Measurements from ENCODE around the gene CDK6.

The CDK6 gene

DNA sequence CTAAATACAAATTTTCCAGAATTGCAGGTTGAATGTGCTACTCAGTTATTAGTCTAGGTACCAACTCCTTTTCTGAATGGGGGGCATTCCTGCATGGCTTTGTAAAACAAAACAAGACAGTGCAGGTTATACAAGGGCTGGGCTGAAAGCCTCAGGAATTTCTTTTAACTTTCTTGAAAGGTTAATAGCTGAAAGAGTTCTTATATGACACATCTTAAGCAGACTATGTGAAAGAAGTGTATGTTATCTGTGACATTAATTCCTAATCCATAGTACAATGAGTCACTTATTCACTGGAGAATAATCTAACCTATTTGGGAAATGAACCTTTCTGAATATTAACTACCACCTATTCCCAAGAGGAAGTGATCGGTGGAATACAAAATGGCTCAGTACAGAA lies 130.5 kb downstream of the CDK6 start:
- FAIRE-seq, result no peak

DNA sequence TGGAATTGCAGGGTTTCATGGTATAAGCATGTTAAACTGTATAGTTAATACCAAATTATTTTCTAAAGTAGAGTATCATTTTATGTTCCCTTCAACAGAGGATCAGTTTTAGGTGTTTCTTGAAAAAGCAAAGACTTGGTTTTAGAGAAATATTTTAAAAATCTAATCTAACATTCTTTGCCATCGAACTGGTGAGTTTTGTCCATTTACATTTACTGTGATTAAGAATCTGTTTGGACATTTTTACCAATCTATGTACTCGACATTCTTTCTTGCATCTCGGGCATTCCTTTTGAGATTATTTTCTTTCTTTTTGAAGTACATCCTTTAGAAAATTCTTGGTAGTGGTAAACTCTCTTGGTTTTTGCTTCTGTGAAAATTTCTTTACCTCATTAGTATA lies 131.5 kb downstream of the CDK6 start:
- no peak for FAIRE-seq

DNA sequence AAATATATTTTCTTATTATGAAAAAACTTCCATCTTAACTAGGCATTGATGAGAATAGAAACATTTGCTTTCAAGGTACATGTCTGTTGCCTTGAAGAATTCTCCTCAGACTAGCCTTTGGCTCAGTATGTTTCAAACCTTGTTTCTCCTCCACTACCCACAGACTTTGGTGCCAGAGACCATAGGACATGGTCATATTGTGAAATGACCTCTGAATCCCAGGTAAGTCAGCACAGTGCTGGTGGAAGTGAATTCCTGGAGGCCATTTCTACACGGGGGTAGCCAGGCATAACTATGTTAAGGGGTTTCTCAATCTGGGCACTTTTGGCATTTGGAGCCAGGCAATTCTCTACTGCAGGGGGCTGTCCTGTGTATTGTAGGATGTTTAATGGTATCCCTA lies 133.8 kb downstream of the CDK6 start:
- no peak for FAIRE-seq

DNA sequence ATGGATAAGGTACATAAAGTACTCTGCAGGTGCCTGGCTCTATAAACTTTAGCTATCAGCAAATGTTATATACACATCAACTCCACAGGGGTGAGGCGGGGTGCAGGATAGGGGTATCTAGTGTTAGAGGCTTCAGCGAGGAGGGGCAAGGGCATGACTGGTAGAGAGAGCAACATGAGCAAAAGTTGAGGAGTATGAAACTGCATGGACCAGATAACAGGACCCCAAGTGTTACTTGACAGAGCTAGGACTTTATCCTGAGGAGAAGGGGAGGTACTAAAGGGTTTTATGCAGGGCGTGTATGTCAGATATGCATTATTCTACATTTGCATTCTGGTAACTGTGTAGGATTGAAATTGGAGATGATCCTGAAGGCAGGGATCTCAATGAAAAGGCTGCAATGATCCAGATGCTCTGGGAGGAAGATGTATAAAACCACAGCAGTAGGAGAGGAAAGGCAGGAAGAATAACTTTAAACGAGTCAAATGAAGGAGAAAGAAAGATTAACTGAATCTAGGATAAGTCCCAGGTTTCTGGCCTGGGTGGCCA lies 136.3 kb downstream of the CDK6 start:
- no peak for FAIRE-seq

DNA sequence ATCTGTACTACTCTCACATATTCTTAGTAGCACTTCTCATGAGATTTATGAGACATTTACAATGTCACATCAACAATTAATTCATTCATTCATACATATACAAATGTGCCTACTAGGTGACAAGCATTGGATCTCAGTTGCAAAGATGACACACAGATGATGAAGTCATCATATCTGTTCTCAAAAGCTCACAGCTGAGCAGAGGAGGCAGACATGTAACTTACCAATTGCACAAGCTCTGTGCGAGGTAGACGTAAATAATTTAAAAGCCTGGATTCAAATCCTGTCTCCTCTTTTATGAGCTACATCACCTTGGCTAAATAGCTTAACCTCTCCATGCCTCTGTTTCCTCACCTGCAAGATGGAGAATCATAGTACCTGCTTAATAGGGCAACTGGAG lies 136.8 kb downstream of the CDK6 start:
- FAIRE-seq, result no peak

DNA sequence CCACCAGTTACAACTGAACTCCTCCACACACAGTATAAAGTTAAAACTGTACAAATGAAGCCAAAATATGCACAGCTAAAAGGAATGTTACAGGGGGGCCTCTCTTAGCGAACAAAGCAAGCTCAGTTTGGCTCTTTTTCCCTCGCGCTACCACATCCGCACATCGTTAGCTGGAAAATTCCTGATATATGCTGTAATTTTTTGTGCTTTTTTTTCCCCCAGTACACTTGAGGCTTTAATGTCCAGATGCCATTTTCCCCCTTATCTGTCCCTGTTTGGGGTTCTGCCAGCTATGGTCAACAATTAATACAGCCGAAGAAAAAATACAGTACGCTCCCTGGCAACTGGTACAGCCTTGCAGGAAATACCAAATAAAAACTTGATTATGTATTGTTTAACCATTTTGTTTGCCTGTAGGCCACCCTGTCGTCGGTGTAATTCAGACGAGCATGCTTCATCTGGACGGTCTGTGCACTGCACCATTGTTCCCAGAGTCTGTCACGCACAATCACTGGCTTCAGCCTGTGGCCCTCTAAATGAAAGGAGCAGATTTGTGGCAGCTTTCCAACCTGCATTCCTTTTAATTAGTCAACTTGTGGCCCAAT lies 138.0 kb downstream of the CDK6 start:
- FAIRE-seq, result no peak

DNA sequence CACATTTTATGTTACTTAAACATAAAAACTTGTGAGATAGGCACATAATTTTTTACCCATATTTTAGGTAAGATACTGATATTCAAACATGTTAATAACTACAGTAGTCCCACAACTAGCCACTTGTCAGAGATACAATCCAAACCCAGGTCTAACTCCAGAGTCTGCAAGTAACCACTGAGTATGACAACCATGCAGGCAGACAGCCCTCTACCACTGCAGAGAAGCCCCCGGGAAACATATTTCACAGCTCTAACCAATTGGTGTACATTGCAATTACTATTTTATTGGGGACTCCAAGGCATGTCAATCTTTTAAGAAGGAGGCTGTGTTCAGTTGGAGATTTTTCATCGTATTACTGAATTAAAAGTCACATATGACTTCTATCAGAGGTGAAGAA lies 139.0 kb downstream of the CDK6 start:
- FAIRE-seq, result no peak

DNA sequence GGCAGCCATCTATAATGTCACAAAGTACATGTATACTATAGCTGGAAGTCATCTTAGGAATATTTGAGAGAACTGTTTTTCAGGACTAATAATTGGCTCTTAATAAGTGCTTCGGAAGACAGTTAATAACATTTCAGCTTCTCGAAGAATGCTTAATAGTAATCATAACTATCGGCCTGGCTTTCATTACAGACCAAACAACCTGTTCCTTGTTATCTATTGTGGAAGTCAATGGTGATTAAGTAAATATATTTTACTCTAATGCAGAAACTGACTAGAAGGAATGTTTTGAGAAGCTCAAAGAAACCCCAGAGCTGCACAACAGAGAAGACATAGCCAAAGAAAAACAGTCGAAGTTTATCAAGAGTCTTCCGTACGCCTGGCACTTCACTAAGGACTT lies 139.4 kb downstream of the CDK6 start:
- FAIRE-seq, result no peak

DNA sequence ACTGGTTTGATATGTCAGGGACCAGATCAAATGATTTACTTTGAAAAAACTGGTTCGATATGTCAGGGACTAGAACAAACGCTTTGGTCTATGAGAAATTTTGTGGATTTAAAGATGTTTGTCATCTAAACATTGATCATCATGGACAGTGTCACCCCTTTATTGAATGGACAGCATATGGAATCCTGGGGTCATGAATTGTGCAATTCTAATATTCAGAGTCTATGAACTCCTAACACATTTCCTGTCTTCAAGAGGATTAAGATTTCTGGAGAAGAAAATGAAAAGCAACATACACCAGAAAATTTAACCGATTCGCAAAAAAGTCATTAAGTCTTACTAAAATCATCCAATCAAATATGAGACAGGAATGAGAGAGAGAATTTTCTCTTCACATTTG lies 139.8 kb downstream of the CDK6 start:
- FAIRE-seq, result no peak

DNA sequence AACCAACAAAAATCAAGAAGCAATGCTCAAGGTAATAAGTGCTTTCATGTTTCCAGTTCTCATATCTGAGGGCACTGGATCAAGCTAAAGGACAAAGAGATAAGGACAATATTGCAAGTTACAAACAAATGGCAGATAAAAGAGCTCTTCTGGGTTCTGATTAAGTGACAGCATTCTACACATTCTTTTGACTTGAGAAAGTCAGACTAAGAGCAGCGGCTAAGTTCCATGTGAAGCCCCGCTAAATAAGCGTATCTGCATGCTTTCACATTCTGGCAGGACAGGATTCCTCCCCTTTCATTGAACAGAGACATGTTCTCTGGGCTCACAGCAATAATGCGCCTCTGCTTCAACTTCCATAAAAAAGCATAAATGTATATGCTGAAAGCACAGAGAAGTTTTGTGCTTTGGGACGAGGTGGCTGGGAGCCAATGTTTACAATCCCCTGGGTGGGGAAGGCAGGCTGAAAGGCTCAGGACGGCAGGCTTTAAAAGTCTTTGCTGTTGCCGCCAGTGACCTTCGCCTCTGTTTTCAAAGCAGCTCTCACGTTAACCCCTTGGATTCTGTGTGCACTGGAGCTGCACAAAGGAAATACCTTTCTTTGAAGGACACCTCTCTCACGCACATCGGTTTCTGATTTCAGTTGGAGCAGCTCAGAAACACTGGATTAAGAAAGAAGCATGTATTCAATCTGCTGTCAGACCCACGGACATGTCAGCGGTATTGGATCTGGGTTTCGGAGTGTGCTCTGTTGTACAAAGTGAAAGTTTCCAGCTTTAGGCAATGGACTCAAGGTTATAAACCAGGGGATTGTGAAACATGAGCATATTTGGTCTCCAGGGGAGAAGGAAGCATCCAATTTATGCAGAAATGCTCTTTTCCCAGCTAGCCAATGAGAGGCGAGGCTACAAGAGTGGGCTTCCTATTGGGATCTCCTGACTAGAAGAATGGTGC lies 140.8 kb downstream of the CDK6 start:
- peak; percentile 89 for FAIRE-seq

DNA sequence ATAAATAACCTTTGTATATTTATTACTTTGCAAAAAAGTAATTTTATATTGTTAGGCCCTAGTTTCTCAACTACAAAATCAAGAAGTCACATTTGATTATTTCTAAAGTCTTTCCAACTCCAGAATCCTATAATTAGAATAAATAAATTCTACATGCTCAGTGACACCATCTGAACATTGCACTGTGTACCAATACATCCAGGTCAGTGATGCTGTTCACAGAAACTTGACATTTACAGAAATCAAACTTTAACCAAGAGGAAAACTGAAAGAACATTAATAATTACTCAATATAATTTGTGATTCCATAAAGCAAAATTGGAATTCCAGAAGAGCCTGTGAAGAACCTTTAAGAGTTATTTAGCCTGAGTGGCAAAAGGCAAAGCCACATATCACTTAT lies 142.2 kb downstream of the CDK6 start:
- FAIRE-seq, result no peak

DNA sequence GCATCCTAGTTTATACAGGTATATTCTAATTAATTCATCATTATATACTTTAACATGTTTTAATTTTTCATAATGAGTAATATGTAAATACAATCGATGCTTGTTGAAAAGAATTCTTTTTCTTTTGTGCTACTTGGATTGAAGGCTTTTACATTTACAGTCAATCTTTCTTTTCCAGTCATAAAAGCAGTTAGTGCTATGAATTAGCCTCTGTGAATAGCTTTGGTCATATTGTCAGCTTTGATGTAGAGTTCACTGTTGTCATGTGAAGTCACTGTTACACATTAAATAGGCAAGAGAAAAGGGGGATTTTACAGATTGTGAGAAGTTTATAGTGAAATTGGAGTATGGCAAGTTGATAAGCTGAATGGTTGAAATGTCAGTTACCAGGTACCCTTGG lies 142.9 kb downstream of the CDK6 start:
- FAIRE-seq, result no peak

DNA sequence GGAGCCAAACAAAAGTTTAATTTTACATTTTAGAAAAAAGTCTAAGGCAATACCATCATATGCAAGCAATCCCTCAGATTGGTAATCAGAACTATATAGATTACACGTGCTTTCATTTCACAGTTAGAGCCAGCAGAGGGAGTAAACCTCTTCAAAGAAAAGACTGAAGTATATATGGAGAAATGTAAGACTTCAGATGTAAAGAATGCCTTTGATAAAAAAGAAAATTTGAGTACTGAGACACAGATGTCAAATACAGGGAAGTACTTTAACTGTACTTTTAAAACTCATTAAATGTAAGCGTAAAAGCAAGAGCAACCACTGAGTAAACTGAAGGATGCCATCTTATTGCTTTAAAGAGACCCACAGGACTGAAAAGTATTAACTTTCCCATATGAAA lies 144.8 kb downstream of the CDK6 start:
- peak; percentile 72 for FAIRE-seq

DNA sequence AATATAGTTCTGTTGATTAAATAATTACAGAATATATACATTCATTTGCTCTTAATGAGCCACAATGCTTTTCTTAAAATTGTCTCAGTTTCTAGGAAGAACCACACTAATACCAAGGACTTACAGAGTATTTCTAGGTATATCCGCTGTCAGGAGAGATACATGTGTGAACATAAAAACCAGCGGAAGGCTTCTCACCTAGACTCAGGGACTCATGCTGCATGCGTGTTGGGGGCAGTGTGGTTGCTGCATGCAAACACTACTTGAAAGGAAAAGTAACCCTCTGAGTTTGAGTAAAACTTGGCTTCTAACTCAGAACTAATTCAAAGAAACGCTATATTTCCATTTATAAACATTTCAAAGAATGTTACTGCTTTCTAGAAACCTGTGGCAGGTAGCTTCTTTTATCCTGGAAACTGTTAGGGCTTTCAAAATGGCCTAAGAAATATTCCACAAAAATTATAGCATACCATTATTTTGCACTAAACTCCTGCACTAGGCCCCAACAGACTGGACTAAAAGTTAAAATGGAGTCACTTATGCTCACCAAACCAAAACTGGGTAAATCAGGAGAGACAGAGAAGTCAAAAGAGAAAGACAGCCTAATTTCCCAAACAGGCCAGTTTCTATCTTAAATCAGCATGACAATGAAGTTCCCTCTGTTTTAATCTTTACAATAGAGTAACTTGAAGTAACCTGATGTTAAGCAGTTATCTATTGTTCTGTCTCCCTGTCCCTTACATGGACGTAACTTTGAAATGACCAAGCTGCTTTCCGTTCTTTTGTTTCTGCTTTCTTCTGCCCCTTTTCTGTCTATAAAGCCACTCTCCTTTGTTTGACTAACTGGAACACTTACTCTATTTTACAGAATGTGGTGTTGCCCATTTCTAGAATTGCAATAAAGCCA lies 151.0 kb downstream of the CDK6 start:
- no peak for FAIRE-seq

DNA sequence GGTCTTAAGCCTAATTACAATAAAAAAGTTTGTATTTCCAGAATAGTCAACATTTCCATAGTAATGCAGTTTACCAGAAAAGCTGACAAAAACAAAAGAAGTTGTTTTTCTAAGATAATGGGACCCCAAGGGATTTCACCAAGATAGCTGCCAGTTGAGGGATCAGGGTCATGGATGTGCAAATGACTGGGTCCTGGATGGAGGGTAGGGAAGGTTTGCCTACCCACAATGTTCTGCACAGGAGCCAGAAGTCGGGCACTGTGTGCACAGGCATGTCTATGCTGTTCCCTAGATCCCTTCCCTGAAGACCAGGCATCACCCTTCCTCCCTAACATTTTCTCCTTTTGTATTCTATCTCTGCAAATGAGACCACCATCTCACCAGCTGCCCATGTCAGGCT lies 152.1 kb downstream of the CDK6 start:
- no peak for FAIRE-seq

DNA sequence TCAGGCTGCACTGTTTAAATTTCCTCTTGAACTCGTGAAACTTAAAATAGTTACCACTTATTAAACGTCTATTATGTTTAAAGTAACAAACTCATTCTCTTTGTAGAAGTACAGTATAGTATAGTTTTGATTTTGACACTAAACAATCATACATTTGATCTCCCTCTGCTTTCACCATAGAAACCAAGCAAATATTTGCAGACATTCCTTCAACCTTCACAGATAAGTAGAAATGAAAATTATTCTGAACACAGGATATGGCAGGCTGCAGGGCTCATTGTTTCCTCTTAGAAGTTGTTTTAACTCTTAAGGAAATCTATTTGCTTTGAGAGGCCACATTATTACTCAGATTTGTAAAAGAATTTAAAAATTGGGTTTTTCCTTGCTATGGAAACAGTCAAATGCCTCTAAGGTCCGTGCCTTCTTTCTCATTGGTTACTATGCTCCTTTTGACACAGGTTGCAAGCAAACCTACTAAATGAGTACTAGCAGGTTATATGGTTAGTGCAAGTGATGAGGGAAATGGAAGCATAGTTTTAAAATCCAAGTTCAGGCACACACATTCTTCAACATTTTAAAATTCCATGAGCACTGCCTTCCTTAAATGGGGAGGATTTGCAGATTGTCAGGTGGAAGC lies 153.4 kb downstream of the CDK6 start:
- FAIRE-seq, result no peak

DNA sequence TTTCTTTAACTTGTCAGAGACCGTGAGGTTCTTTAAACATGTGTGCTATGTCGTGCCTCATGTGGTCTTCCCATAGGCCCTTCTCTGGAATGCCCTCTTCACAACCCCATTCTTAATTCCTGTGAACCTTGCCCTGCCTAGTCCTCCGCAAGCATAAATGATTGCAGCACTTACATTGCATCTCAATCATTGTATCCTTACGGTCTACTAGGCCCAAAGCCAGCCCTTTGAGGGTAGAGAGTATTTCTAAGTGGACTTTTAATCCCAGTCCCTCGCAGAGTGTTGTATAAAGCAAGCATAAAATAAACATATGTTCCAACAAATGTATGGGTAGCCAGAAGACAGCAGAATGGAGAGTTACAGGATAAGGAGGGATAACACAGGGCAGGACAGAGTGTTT lies 154.0 kb downstream of the CDK6 start:
- no peak for FAIRE-seq

DNA sequence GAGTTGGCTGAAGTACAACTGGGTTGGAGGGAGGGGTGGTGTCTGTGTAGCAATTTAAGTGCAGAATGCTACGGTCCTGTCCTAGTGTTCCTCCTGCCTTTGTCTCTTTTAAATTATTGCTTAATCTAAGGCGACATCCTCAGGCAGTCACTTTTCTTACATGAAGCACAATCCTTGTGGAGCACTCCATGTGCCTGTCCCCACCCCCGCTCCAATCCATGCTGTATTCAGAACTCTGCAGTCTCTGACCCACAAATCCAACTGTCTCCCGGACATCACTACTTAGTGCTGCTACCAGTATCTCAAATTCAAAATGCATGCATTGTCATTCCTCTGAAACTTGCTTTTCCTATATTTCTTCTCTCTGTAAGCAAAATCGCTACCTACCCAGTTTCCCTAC lies 154.7 kb downstream of the CDK6 start:
- no peak for FAIRE-seq

DNA sequence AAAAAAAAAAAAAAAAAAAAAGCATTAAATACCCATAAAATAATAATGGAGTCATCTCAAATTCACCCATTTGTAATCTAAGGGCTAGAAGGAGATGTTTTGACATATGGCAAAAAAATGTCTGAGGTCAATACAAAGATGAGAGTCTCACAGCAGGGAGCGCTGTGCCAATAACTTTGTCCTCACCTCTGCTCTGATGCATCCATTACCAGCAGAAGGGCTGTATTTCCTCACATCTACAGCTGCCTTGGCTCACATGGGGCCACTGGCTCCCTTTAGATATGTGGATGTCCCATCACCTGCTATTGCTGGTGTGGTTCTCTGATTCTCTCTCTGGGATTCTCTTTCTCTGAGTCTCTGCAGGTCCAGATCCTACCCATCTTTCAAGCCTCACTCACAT lies 155.9 kb downstream of the CDK6 start:
- FAIRE-seq, result no peak

DNA sequence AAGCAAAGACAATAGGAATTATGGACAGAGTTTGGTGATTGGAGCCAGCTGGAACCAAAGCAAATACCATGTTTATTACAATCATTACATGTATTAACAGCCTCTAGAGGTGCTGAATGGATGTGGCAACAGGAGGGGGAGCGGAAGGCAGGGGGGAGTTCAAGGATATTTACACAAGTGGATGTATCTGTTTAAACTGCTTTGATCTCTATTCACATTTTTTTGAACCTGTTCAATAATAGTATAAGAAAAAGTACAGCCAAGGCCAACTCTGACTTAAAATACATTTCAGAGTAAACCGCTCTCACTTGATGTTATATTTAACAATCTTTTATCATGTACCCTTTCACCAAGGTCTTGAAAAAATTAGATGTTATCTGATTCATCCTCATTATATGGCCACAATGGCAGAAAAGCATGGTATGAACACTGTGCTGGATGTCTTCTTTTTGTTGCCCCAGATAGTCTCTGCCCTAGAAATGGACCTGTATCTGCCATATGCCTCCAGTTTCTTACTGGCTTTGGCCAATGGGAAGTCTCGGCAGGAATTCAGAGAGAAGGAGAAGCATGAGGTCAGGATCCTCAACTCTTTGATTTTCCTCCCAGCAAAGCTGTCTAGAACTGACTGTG lies 158.0 kb downstream of the CDK6 start:
- no peak for FAIRE-seq

DNA sequence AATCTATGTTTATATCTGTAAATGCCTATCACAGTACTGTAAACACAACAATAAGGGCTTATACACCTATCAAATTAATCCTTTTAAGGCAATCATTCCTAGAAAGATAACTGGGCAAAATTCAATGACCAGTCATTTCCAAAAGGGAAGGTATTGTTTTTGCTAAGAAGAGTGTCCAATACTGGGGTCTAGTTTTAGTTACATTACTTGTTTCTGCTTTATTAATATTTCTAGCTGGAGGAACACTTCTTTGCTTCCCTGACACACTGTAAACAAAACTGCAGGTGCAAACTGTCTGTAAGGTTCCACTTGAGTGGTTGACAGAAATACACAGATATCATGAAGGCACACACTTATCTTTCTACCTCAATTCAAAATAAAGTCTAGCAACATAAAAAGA lies 162.0 kb downstream of the CDK6 start:
- no peak for FAIRE-seq

DNA sequence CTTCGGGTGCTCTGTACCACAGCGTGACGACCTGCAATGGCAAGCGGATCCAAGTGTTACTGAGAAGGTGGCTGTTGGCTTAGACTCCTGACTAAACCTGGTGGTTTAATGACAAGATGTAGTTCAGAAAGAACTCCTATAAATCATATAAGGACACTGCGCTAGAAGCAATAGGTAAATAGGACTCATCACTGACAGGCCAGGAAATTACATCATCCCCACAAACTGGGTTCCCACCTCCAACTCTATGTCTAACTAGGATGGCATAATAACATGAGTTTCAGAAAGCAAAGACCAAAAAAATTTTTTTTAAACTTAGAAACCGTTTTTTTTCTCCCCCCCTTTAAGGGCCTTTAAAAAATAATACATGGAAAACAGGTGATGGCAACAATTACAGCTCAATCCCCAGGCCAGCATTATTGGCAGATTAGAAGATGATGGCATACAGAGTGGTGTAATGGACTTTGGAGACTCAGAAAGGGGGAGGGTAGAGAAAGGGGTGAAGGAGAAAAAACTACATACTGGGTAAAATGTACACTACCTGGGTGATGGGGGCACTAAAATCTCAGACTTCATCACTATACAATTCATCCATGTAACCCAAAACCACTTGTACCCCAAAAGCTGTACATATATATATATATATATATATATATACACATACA lies 164.7 kb downstream of the CDK6 start:
- FAIRE-seq, result no peak
